HEK293 (cell line): Measurements from ENCODE around the gene WDR86.

ENCODE experiments used
- BCL11A ChIP-seq: fragments of 450-650 bp; formaldehyde crosslinking; IDR thresholded peaks from 2 replicates; pipeline ENCODE4 v1.5.1; 2016; ENCODE audit warnings: low read depth, missing biosample characterization, missing genetic modification characterization
- GLIS1 ChIP-seq: fragments of 450-650 bp; formaldehyde crosslinking; IDR thresholded peaks from 2 replicates; pipeline ENCODE4 v1.5.1; 2016; ENCODE audit warnings: missing biosample characterization, missing genetic modification characterization
- HOXD13 ChIP-seq: sonication (generic); formaldehyde crosslinking; IDR thresholded peaks from 2 replicates; pipeline ENCODE4 v1.8.0; 2022; ENCODE audit warnings: missing genetic modification reagents, borderline replicate concordance
- PRDM2 ChIP-seq: fragments of 450-650 bp; formaldehyde crosslinking; IDR thresholded peaks from 2 replicates; pipeline ENCODE4 v1.5.1; 2016; ENCODE audit warnings: missing biosample characterization, missing genetic modification characterization, borderline replicate concordance
- TCF7L2 ChIP-seq: IDR thresholded peaks from 2 replicates; pipeline ENCODE4 v1.6.1; 2011; ENCODE audit warnings: low read depth, mild to moderate bottlenecking, inconsistent platforms, low read length, moderate library complexity, borderline replicate concordance
- TRIM28 ChIP-seq: IDR thresholded peaks from 2 replicates; pipeline ENCODE4 v1.6.1; 2011; ENCODE audit warnings: low read length, control low read depth, borderline replicate concordance
- YY2 ChIP-seq: fragments of 450-650 bp; formaldehyde crosslinking; IDR thresholded peaks from 2 replicates; pipeline ENCODE4 v1.5.1; 2016; ENCODE audit warnings: missing biosample characterization, missing genetic modification characterization
- ZBTB6 ChIP-seq: fragments of 450-650 bp; formaldehyde crosslinking; IDR thresholded peaks from 2 replicates; pipeline ENCODE4 v1.5.1; 2017; ENCODE audit warnings: missing biosample characterization, missing genetic modification characterization
- ZNF10 ChIP-seq: fragments of 450-650 bp; formaldehyde crosslinking; IDR thresholded peaks from 2 replicates; pipeline ENCODE4 v1.5.1; 2017; ENCODE audit warnings: missing biosample characterization, missing genetic modification characterization
- ZNF114 ChIP-seq: fragments of 450-650 bp; formaldehyde crosslinking; IDR thresholded peaks from 2 replicates; pipeline ENCODE4 v1.5.0; 2017; ENCODE audit warnings: missing biosample characterization, missing genetic modification characterization
- ZNF26 ChIP-seq: fragments of 450-650 bp; formaldehyde crosslinking; IDR thresholded peaks from 2 replicates; pipeline ENCODE4 v1.5.1; 2016; ENCODE audit warnings: missing biosample characterization, missing genetic modification characterization
- ZNF280D ChIP-seq: fragments of 450-650 bp; formaldehyde crosslinking; IDR thresholded peaks from 2 replicates; pipeline ENCODE4 v1.5.1; 2016; ENCODE audit warnings: missing biosample characterization, missing genetic modification characterization
- ZNF354C ChIP-seq: fragments of 450-650 bp; formaldehyde crosslinking; IDR thresholded peaks from 2 replicates; pipeline ENCODE4 v1.5.1; 2016; ENCODE audit warnings: missing biosample characterization, missing genetic modification characterization, low read depth, borderline replicate concordance
- ZNF391 ChIP-seq: fragments of 450-650 bp; formaldehyde crosslinking; IDR thresholded peaks from 2 replicates; pipeline ENCODE4 v1.5.1; 2016; ENCODE audit warnings: low read depth, missing biosample characterization, missing genetic modification characterization, borderline replicate concordance
- ZNF426 ChIP-seq: fragments of 450-650 bp; formaldehyde crosslinking; IDR thresholded peaks from 2 replicates; pipeline ENCODE4 v1.5.1; 2017; ENCODE audit warnings: missing biosample characterization, missing genetic modification characterization, mild to moderate bottlenecking, inconsistent platforms, moderate library complexity
- ZNF501 ChIP-seq: fragments of 450-650 bp; formaldehyde crosslinking; IDR thresholded peaks from 2 replicates; pipeline ENCODE4 v1.5.1; 2016; ENCODE audit warnings: missing biosample characterization, missing genetic modification characterization
- ZNF518A ChIP-seq: fragments of 450-650 bp; formaldehyde crosslinking; conservative IDR thresholded peaks from 2 replicates; pipeline ENCODE4 v1.5.1; 2016; ENCODE audit warnings: low read depth, missing biosample characterization, missing genetic modification characterization
- ZNF561 ChIP-seq: fragments of 450-650 bp; IDR thresholded peaks from 2 replicates; pipeline ENCODE4 v1.5.1; 2018; ENCODE audit warnings: missing biosample characterization, missing genetic modification characterization, borderline replicate concordance
- ZNF660 ChIP-seq: fragments of 450-650 bp; IDR thresholded peaks from 2 replicates; pipeline ENCODE4 v1.5.1; 2018; ENCODE audit warnings: missing biosample characterization, mild to moderate bottlenecking, missing genetic modification characterization
- ZNF701 ChIP-seq: fragments of 450-650 bp; formaldehyde crosslinking; IDR thresholded peaks from 2 replicates; pipeline ENCODE4 v1.5.1; 2016; ENCODE audit warnings: missing biosample characterization, missing genetic modification characterization
- ZNF707 ChIP-seq: fragments of 450-650 bp; formaldehyde crosslinking; IDR thresholded peaks from 2 replicates; pipeline ENCODE4 v1.5.1; 2016; ENCODE audit warnings: missing biosample characterization, missing genetic modification characterization
- ZNF776 ChIP-seq: fragments of 450-650 bp; formaldehyde crosslinking; IDR thresholded peaks from 2 replicates; pipeline ENCODE4 v1.5.0; 2017; ENCODE audit warnings: missing biosample characterization, missing genetic modification characterization, borderline replicate concordance
- ZNF843 ChIP-seq: fragments of 450-650 bp; formaldehyde crosslinking; IDR thresholded peaks from 2 replicates; pipeline ENCODE4 v1.5.1; 2016; ENCODE audit warnings: missing biosample characterization, missing genetic modification characterization
- ZSCAN23 ChIP-seq: fragments of 450-650 bp; formaldehyde crosslinking; IDR thresholded peaks from 2 replicates; pipeline ENCODE4 v1.5.1; 2016; ENCODE audit warnings: missing biosample characterization, missing genetic modification characterization

WDR86 gene

GRCh38 chr7:151368136-151368571 is 41.7 kb downstream of the WDR86 start (continued):
- TF ChIP-seq ZNF280D (tag by site-specific recombination) (no peak), ZNF776 (tag by site-specific recombination) (no peak), ZNF26 (tag by site-specific recombination) (no peak), HOXD13 (CRISPR knock-in tag) (no peak), ZNF354C (tag by site-specific recombination) (no peak), TRIM28 (peak; percentile 72; the same call in 1 of the 2 replicates), GLIS1 (tag by site-specific recombination) (peak; percentile 26; the same call in 1 of the 2 replicates), ZSCAN23 (no peak), ZBTB6 (tag by site-specific recombination) (0 out of 2 replicates have a peak, but pooled peaks have one; percentile 44), ZNF561 (tag by site-specific recombination) (no peak), ZNF426 (tag by site-specific recombination) (no peak), ZNF660 (peak; percentile 87), BCL11A (no peak), TCF7L2 (no peak), ZNF10 (tag by site-specific recombination) (peak; percentile 85), ZNF701 (tag by site-specific recombination) (no peak), ZNF707 (tag by site-specific recombination) (no peak), ZNF518A (tag by site-specific recombination) (no peak), ZNF843 (tag by site-specific recombination) (no peak), ZNF114 (no peak), ZNF391 (tag by site-specific recombination) (peak; percentile 80; the same call in 1 of the 2 replicates), ZNF501 (tag by site-specific recombination) (no peak), YY2 (no peak), PRDM2 (tag by site-specific recombination) (no peak)
